ENCODE measurements around the gene INVS.

GRCh38 chr9:100341889-100342288, 242.8 kb downstream of the INVS start:
- TF ChIP-seq PATZ1 (CRISPR knock-in tag; IDR thresholded peaks at IDR 0.05; ENCODE audit: borderline replicate concordance) = no peak
- no peak for TF ChIP-seq ZC3H10 (CRISPR knock-in tag; IDR thresholded peaks at IDR 0.05)
- TF ChIP-seq RARB (CRISPR knock-in tag; IDR thresholded peaks at IDR 0.05) = no peak
- TF ChIP-seq ZNF565 (CRISPR knock-in tag; conservative IDR thresholded peaks at IDR 0.05; ENCODE audit: low read depth) = no peak
- TF ChIP-seq OSR1 (CRISPR knock-in tag; IDR thresholded peaks at IDR 0.05) = no peak
- TF ChIP-seq CREB5 (CRISPR knock-in tag; IDR thresholded peaks at IDR 0.05; ENCODE audit: low read depth) = no peak
- TF ChIP-seq TSHZ2 (CRISPR knock-in tag; IDR thresholded peaks at IDR 0.05) = no peak
- TF ChIP-seq ZNF70 (CRISPR knock-in tag; IDR thresholded peaks at IDR 0.05) = no peak
- TF ChIP-seq CSDC2 (CRISPR knock-in tag; IDR thresholded peaks at IDR 0.05) = no peak
- no peak for TF ChIP-seq ZFP30 (CRISPR knock-in tag; IDR thresholded peaks at IDR 0.05)
- no peak for TF ChIP-seq ISL1 (CRISPR knock-in tag; IDR thresholded peaks at IDR 0.05)
- no peak for TF ChIP-seq ARNTL (CRISPR knock-in tag; IDR thresholded peaks at IDR 0.05; ENCODE audit: borderline replicate concordance, low read depth)
- no peak for TF ChIP-seq PPARA (CRISPR knock-in tag; IDR thresholded peaks at IDR 0.05; ENCODE audit: borderline replicate concordance)

All from SK-N-SH treated with all-trans-retinoic acid at 6 μM for 48 hours (cell line).